ENCODE measurements around the gene C19orf38. TPM values are rescaled to one million over a fixed set of nuclear protein-coding genes. Genes with fewer than 3 reads are reported as not detected.

The C19orf38 gene
- total and polyA plus RNA-seq, 4 donors: 0.97 to 3.9 (median 1.5) TPM

DNA sequence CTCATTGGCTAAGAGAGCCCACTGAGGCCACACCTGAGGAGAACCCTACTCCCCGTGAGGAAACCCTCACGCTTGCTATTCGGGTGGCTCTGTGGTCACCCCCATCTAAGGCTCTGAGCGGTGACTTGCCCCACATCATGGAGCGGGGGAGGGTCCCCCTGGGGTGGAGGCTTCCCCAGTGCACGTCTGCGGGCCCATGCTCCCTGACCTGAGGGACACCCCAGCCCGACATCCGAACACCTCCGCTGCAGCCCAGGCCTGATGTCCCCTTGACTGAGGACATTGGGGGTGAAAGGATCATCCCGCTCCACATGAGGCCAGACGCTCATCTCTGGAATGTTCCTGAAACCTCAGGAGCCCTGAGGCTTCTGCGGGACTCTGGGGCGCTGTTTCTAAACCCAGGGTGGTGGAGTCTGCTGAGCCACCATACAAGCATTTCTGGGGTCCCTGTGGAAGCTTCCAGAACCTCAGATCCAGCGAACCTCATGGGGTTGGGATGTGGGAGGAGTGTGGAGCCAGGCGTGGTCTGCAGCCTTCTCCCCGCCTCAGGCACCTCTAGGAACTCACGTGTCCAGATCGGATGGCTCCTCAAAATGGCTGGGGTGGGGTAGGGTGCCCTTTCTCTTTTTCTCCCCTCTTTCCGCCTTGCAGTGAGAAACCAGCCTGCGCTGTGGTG, 32.1 kb upstream of the C19orf38 start:
- TF ChIP-seq, protein P1, sequence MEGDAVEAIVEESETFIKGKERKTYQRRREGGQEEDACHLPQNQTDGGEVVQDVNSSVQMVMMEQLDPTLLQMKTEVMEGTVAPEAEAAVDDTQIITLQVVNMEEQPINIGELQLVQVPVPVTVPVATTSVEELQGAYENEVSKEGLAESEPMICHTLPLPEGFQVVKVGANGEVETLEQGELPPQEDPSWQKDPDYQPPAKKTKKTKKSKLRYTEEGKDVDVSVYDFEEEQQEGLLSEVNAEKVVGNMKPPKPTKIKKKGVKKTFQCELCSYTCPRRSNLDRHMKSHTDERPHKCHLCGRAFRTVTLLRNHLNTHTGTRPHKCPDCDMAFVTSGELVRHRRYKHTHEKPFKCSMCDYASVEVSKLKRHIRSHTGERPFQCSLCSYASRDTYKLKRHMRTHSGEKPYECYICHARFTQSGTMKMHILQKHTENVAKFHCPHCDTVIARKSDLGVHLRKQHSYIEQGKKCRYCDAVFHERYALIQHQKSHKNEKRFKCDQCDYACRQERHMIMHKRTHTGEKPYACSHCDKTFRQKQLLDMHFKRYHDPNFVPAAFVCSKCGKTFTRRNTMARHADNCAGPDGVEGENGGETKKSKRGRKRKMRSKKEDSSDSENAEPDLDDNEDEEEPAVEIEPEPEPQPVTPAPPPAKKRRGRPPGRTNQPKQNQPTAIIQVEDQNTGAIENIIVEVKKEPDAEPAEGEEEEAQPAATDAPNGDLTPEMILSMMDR (IDR thresholded peaks at IDR 0.05; ENCODE audit: low read depth, low read length, missing input control): no peak
- TF ChIP-seq RXRA (IDR thresholded peaks at IDR 0.05): no peak
- TF ChIP-seq EGR1 (IDR thresholded peaks at IDR 0.05; ENCODE audit: low read depth in 2 of 2): no peak
- TF ChIP-seq SP1 (IDR thresholded peaks at IDR 0.05): no peak
- no peak for TF ChIP-seq JUND (IDR thresholded peaks at IDR 0.05)
- TF ChIP-seq, protein P2, sequence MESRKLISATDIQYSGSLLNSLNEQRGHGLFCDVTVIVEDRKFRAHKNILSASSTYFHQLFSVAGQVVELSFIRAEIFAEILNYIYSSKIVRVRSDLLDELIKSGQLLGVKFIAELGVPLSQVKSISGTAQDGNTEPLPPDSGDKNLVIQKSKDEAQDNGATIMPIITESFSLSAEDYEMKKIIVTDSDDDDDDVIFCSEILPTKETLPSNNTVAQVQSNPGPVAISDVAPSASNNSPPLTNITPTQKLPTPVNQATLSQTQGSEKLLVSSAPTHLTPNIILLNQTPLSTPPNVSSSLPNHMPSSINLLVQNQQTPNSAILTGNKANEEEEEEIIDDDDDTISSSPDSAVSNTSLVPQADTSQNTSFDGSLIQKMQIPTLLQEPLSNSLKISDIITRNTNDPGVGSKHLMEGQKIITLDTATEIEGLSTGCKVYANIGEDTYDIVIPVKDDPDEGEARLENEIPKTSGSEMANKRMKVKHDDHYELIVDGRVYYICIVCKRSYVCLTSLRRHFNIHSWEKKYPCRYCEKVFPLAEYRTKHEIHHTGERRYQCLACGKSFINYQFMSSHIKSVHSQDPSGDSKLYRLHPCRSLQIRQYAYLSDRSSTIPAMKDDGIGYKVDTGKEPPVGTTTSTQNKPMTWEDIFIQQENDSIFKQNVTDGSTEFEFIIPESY (IDR thresholded peaks at IDR 0.05): no peak
- no peak for TF ChIP-seq RAD21 (IDR thresholded peaks at IDR 0.05)
- no peak for TF ChIP-seq HNF4G (IDR thresholded peaks at IDR 0.05)
- no peak for TF ChIP-seq YY1 (IDR thresholded peaks at IDR 0.05)
- TF ChIP-seq FOXA1 (IDR thresholded peaks at IDR 0.05): no peak
- TF ChIP-seq, protein P3, sequence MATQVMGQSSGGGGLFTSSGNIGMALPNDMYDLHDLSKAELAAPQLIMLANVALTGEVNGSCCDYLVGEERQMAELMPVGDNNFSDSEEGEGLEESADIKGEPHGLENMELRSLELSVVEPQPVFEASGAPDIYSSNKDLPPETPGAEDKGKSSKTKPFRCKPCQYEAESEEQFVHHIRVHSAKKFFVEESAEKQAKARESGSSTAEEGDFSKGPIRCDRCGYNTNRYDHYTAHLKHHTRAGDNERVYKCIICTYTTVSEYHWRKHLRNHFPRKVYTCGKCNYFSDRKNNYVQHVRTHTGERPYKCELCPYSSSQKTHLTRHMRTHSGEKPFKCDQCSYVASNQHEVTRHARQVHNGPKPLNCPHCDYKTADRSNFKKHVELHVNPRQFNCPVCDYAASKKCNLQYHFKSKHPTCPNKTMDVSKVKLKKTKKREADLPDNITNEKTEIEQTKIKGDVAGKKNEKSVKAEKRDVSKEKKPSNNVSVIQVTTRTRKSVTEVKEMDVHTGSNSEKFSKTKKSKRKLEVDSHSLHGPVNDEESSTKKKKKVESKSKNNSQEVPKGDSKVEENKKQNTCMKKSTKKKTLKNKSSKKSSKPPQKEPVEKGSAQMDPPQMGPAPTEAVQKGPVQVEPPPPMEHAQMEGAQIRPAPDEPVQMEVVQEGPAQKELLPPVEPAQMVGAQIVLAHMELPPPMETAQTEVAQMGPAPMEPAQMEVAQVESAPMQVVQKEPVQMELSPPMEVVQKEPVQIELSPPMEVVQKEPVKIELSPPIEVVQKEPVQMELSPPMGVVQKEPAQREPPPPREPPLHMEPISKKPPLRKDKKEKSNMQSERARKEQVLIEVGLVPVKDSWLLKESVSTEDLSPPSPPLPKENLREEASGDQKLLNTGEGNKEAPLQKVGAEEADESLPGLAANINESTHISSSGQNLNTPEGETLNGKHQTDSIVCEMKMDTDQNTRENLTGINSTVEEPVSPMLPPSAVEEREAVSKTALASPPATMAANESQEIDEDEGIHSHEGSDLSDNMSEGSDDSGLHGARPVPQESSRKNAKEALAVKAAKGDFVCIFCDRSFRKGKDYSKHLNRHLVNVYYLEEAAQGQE (IDR thresholded peaks at IDR 0.05): no peak
- no peak for TF ChIP-seq NR2F2 (IDR thresholded peaks at IDR 0.05)
- no peak for TF ChIP-seq FOXA2 (IDR thresholded peaks at IDR 0.05)
- TF ChIP-seq HNF4A (conservative IDR thresholded peaks at IDR 0.05): no peak
- TF ChIP-seq GABPA (IDR thresholded peaks at IDR 0.05 in 1 of 2, conservative IDR thresholded peaks at IDR 0.05 in 1 of 2): no peak
- no peak for TF ChIP-seq MAX (IDR thresholded peaks at IDR 0.05)
- TF ChIP-seq TAF1 (conservative IDR thresholded peaks at IDR 0.05): no peak
- no peak for TF ChIP-seq ATF3 (IDR thresholded peaks at IDR 0.05)
- H3K27ac ChIP-seq (ENCODE audit: low read depth in 1 of 2, low read length in 2 of 2): peak overlapping the region; percentile 33 to 56
- DNase-seq (ENCODE audit: low spot score): no peak
- H3K27me3 ChIP-seq (ENCODE audit: control insufficient read depth in 4 of 4, insufficient read depth in 4 of 4, low read length in 3 of 4): no peaks in the 10 kb centered on the region
- H3K9ac ChIP-seq (ENCODE audit: low read depth in 1 of 2, low read length in 2 of 2): no peak overlapping the region
- peaks cover 0 to 4% (median 2%) of the 10 kb centered on the region in 4 donors for H3K4me1 ChIP-seq (ENCODE audit: control insufficient read depth in 4 of 4, insufficient read depth in 4 of 4, low read length in 3 of 4)
- H3K9me3 ChIP-seq (ENCODE audit: control insufficient read depth in 4 of 4, low read length in 3 of 4): no peaks in the 10 kb centered on the region
- H3K36me3 ChIP-seq (ENCODE audit: control insufficient read depth in 4 of 4, insufficient read depth in 3 of 4, low read depth in 1 of 4, low read length in 3 of 4): peaks cover 6 to 40% (median 18%) of the 10 kb centered on the region in 4 donors
- H3K4me3 ChIP-seq (ENCODE audit: low read depth in 1 of 3, low read length in 3 of 3): no peak overlapping the region
- WGBS: 90% methylated on average over 21 of the region's 21 CpGs
